Psoas muscle (tissue), 8 donors: ENCODE data around the gene DNAH2. TPM values are rescaled to one million over a fixed set of nuclear protein-coding genes. Genes with fewer than 3 reads are reported as not detected.

Source experiments
- ATAC-seq, 4 donors: fragments of 200-7000 bp; cut with Tn5 transposase; one replicate each; pipeline ENCODE4 v1.9.1; 2020; ENCODE audit warnings: moderate library complexity in 3 of 4, mild to moderate bottlenecking in 2 of 4
- DNase-seq, 2 donors: peaks; one replicate each; pipeline ENCODE4 v3.0.0-alpha.2; 2020
- H3K27ac ChIP-seq: fragments of 200-600 bp; one replicate; pipeline ENCODE4 v1.8.0; 2022
- H3K27me3 ChIP-seq, 3 donors: fragments of 200-600 bp in 1 of 3; one replicate each; pipeline versions ENCODE4 v1.6.1 to v1.8.0; 2013 to 2022; ENCODE audit warnings: low read length in 2 of 3, mild to moderate bottlenecking in 2 of 3, moderate library complexity in 1 of 3; ENCODE audit not compliant: insufficient read depth in 3 of 3
- H3K36me3 ChIP-seq, 2 donors: fragments of 200-600 bp in 1 of 2; one replicate each; pipeline versions ENCODE4 v1.6.1 to v1.8.0; 2013 to 2022; ENCODE audit warnings: low read depth in 1 of 2, mild to moderate bottlenecking in 1 of 2, moderate library complexity in 1 of 2; ENCODE audit not compliant: insufficient read depth in 1 of 2
- H3K4me1 ChIP-seq: fragments of 200-600 bp; one replicate; pipeline ENCODE4 v1.8.0; 2022
- H3K4me3 ChIP-seq: fragments of 200-600 bp; one replicate; pipeline ENCODE4 v1.8.0; 2022; ENCODE audit warnings: mild to moderate bottlenecking
- H3K9me3 ChIP-seq: fragments of 200-600 bp; one replicate; pipeline ENCODE4 v1.8.0; 2022
- WGBS, 3 donors: extraction: QIAGEN DNeasy Blood & Tissue Kit; methylation state at CpG; one replicate each; pipeline versions ENCODE4 v1.1.6 to v1.1.7; 2013; 5-methylcytosine and 5-hydroxymethylcytosine counted together
- intact Hi-C, 2 donors: fragments of 100-400 bp; cut with DNase I; formaldehyde crosslinking; loops; one replicate each; pipeline versions ENCODE4 v1.11.0 to v1.14.2; 2022
- polyA plus RNA-seq, 3 donors: library from polyadenylated mRNA; stranded (reverse); fragments of 200-250 nt; gene quantifications; one replicate each; pipeline ENCODE4 v1.2.3, GENCODE V29; 2013
- total RNA-seq, 4 donors: library from RNA; stranded (reverse); fragmentation: NEBNext Ultra II Directional in 2 of 4; extraction: Animal tissue kit (Norgen Biotek cat#: 25700) in 2 of 4; gene quantifications; one replicate each; pipeline versions ENCODE4 v1.2.1 to v1.2.4, GENCODE V29; 2021 to 2023
- TF ChIP-seq, protein P1 (sequence below): fragments of 200-600 bp; IDR thresholded peaks from one replicate; pipeline ENCODE4 v1.8.0; 2022; ENCODE audit warnings: antibody characterized with exemption
- donor health status: healthy with polysubstance abuse.
- donor health status: DM: no; HTN: no; CAD: no; lungs with moderate emphysema.
- donor health status: Bipolar disorder and iron deficiency.
- donor health status: healthy.
- donor health status: DM: yes; HTN: yes; CAD: no.
- donor health status: DM: no; HTN: no; CAD: no.
- donor health status: DM: no; HTN: no; CAD: no.
- donor health status: DM: yes; HTN: yes; CAD: no.

Gene DNAH2
- total and polyA plus RNA-seq, 7 donors, result 0.01 to 0.10 (median 0.06) TPM

DNA sequence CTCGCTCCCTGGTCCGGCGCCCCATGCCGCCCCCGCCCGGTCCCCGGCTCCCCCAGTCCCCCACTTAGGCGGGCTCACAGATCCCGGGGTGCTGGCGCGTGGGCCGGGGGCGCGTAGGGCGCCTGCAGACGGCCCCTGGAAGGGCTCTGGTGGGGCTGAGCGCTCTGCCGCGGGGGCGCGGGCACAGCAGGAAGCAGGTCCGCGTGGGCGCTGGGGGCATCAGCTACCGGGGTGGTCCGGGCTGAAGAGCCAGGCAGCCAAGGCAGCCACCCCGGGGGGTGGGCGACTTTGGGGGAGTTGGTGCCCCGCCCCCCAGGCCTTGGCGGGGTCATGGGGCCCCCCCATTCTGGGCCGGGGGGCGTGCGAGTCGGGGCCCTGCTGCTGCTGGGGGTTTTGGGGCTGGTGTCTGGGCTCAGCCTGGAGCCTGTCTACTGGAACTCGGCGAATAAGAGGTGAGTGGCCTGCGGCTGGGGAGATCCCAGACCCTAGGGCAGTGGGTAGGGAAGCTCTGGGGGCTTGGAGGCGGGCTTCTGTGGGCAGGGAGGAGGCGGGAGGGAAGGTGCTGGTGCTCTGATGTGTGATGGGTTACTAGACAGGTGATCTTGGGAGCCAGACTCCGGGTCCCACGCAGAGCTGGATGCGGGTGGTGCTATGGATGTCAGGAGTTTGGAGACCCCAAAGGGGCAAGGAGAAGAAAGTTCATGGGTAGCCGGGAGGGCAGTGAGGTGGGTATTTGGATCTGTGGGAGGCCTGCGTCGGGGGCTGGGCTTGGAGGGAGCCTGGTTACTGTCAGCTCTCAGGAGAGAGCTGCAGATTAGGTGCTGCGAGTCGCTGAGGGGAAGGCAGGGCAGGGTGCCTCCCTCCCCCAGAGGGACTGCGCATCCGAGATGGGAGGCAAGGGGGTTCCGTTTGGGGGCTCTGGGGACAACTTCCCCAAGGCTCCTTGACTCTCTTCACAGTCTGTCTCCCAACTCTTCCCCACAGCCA lies 12.0 kb upstream of the DNAH2 start:
- Histone ChIP-seq H3K27ac (no peak overlapping the region), H3K27me3 (peaks cover 0 to 60% (median 21%) of the 10 kb centered on the region in 3 donors), H3K4me1 (peaks cover 7% of the 10 kb centered on the region), H3K4me3 (peak overlapping the region; percentile 49), H3K36me3 (peaks cover 7 to 24% of the 10 kb centered on the region in 2 donors), H3K9me3 (no peaks in the 10 kb centered on the region)
- TF ChIP-seq, protein P1, sequence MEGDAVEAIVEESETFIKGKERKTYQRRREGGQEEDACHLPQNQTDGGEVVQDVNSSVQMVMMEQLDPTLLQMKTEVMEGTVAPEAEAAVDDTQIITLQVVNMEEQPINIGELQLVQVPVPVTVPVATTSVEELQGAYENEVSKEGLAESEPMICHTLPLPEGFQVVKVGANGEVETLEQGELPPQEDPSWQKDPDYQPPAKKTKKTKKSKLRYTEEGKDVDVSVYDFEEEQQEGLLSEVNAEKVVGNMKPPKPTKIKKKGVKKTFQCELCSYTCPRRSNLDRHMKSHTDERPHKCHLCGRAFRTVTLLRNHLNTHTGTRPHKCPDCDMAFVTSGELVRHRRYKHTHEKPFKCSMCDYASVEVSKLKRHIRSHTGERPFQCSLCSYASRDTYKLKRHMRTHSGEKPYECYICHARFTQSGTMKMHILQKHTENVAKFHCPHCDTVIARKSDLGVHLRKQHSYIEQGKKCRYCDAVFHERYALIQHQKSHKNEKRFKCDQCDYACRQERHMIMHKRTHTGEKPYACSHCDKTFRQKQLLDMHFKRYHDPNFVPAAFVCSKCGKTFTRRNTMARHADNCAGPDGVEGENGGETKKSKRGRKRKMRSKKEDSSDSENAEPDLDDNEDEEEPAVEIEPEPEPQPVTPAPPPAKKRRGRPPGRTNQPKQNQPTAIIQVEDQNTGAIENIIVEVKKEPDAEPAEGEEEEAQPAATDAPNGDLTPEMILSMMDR, result no peak
- no peak for ATAC-seq
- intact Hi-C loops, result no loop called here
- no peak for DNase-seq
- WGBS, 3 donors, result 5 to 9% (median 6%) methylated on average over 40 to 50 of the region's 50 CpGs

GRCh38 chr17:7706631-7707354 lies 10.8 kb upstream of the DNAH2 start:
- 83 to 91% (median 90%) methylated on average over 3 of the region's 3 CpGs for WGBS, 3 donors
- H3K27me3 ChIP-seq, result peaks cover 0 to 68% (median 21%) of the 10 kb centered on the region in 3 donors

DNA sequence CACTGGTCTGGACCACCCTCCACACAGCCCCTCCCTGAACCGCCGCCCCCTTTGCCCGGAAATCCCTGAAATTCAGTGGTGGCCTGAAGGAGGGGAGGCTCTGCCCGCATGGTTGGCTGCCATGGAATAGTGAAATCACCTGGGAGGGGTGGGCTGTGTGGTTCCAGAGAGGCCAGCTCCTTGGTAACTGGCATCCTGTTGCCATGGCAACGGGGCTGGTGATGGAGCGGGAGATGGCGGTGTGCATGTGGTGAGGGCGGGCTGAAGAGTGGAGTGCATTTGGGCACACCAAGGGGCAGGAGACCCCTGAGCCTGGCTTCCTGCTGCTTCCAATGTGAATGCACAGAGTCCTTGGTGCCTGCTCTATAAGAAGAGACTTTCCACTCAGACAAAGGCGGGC lies 10.1 kb upstream of the DNAH2 start:
- no peak for ATAC-seq

More at GRCh38 chr17:7706631-7707354, 10.8 kb upstream of the DNAH2 start:
- TF ChIP-seq, protein P1, result no peak
- no peak for DNase-seq
- intact Hi-C loops, result no loop called here
- Histone ChIP-seq H3K27ac (no peak overlapping the region), H3K36me3 (peaks cover 3 to 13% of the 10 kb centered on the region in 2 donors), H3K9me3 (no peaks in the 10 kb centered on the region), H3K4me3 (no peak overlapping the region), H3K4me1 (peaks cover 7% of the 10 kb centered on the region)
- no peak for ATAC-seq

DNA sequence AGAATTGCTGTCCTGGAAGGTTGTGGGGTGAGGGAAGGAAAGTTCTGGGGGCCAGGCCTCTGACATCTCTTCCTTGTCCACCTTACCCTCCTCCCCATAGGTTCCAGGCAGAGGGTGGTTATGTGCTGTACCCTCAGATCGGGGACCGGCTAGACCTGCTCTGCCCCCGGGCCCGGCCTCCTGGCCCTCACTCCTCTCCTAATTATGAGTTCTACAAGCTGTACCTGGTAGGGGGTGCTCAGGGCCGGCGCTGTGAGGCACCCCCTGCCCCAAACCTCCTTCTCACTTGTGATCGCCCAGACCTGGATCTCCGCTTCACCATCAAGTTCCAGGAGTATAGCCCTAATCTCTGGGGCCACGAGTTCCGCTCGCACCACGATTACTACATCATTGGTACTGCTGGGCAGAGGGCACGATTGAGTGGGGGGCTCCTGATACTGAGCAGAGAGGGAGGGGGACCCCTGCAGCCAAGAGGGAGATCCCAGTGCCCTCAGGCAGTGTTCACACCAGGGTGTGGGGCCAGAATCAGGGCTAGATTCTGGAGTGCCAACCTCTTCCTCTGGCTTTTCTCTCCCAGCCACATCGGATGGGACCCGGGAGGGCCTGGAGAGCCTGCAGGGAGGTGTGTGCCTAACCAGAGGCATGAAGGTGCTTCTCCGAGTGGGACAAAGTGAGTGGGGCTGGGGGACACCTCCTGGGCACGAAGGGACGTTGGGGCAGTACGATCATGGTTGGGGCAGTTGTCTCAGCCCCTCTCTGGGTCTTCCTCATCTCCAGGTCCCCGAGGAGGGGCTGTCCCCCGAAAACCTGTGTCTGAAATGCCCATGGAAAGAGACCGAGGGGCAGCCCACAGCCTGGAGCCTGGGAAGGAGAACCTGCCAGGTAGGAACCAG lies 9.4 kb upstream of the DNAH2 start:
- Histone ChIP-seq H3K36me3 (peaks cover 0 to under 1% of the 10 kb centered on the region in 2 donors), H3K4me3 (no peak overlapping the region), H3K9me3 (no peaks in the 10 kb centered on the region), H3K4me1 (peaks cover 7% of the 10 kb centered on the region), H3K27ac (no peak overlapping the region), H3K27me3 (peaks cover 0 to 74% (median 21%) of the 10 kb centered on the region in 3 donors)
- WGBS, 3 donors, result 76 to 83% (median 81%) methylated on average over 21 to 22 of the region's 22 CpGs
- DNase-seq (no peak), ATAC-seq (no peak)
- intact Hi-C loops, result no loop called here
- TF ChIP-seq, protein P1, result no peak

More for the DNA sequence above, 10.1 kb upstream of the DNAH2 start:
- WGBS, 3 donors, result 67 to 77% (median 72%) methylated on average over 9 of the region's 9 CpGs
- Histone ChIP-seq H3K4me1 (peaks cover 7% of the 10 kb centered on the region), H3K27me3 (peaks cover 0 to 69% (median 22%) of the 10 kb centered on the region in 3 donors), H3K9me3 (no peaks in the 10 kb centered on the region), H3K27ac (no peak overlapping the region), H3K36me3 (peaks cover 3 to 7% of the 10 kb centered on the region in 2 donors), H3K4me3 (no peak overlapping the region)
- intact Hi-C loops, result no loop called here
- DNase-seq, result no peak
- TF ChIP-seq, protein P1, result no peak
